Activated CD8-positive, alpha-beta memory T cell treated with anti-CD3 and anti-CD28 coated beads for 24 hours (primary cell): ENCODE measurements around the gene AKR7A3.

ENCODE experiments used
- DNase-seq: peaks from one replicate; pipeline ENCODE4 v3.0.0-alpha.2; 2020

Gene AKR7A3

DNA sequence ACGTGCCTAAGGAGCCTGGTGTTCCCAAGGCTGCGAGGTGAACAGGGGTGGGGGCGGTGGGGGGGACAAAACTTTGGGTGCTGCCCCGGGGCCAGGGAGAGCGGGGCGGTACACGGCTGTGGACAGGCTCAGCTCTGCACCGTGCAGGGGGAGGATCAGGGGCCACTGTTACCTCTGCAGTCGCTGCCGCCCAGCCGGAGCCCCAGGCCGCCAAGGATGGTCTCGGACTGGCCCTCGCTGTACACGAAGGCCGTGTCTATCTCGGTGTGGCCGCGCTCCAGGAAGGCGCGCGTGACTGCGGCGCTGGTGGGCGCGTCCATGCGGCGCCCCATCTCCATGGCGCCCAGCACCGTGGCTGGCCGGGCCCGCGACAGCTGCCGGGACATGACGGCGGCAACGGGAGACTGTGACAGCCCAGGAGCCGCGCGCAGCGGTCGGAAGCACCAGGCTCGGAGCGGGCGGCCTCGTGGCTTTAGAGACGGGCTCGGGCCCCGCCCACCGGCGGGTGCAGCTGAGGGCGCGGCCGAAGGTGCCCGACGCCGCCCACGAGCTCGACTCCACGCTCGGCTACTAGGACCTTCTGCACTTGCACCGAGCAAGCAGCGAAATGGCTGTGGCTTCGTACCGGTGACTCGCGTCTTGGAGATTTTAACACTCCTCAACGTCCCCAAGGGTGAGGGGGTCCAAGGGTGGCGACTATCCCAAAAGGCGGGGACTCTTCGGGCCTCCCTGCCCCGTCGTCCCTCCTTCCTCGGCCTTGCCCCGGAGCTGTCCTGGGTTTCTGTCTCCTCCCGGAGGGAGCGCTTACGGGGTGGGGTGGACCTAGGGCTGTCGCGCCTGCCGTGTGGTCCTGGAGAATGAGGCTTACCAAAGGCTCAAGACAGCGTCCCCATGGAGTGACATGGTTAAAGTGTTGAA is at the start of gene AKR7A3:
Gene AKR7A3, minus strand, starts transcription at position 447 of the 918 bp plus-strand sequence. Its CDS starts 61 bp downstream, at position 386.
- DNase-seq = peak; percentile 79

DNA sequence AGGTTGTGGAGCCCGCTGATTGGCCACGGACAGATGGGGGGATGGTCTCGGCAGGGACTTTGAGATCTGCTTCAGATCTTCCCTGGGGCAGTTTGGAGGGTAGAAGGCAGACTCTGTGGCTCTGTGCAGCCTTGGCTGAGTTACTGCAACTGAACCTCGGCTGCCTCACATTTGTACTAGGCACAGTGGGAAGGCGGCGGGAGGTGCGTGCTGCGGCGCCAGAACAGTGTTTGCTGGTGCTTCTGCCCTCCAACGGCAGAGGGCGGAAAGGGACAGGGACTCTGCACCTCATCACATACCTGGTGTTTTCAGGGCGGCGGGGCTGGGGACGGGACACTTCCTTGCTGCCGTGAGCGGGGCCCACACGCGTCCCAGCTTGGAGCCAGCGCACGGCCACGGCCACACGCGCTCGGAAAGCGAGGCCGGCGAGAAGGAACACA is 49.8 kb upstream of the AKR7A3 start:
- no peak for DNase-seq

GRCh38 chr1:19337289-19337688 is 48.7 kb upstream of the AKR7A3 start:
- DNase-seq = no peak

DNA sequence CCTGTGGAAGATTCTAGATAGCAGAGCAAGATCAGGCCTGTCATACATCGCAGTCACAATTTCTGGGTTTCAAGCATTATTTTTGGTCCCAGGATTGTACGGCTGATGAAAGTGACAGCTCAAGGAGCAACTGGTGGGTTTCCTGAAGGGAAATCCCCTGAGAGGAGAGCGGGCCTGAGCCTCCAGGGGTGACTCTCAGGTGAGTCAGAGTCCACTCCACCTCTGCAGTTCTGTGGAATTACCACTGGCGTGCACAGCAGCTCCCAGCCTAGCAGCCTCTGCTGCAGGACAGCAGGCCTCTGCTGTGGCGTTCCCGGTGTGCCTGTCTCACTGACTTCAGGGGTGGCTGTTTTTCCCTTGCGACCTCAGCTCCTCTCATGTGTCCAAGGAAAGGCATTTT is 48.0 kb upstream of the AKR7A3 start:
- DNase-seq = peak; percentile 73

- no peak for DNase-seq
Observed at GRCh38 chr1:19333587-19334354, 45.2 kb upstream of the AKR7A3 start.

DNA sequence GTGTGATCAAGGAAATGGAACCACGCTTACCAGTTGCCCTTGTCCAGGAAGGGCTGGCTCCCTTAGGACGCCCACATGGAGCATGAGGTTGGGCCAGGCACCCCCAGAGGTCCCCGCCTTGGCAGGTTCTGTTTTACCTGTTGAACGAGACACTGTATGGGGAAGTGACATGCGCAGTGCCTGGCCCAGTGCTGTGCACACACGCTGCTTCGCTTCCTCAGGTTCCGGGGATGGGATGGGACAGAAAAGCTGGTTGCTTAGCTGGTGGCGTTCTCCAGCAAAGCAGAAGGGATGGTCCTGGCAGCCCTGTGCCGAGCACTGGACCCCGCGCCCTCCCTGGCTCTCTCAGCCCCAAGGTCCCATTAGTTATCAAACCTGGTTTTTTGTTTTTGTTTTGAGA is 44.3 kb upstream of the AKR7A3 start:
- no peak for DNase-seq

DNA sequence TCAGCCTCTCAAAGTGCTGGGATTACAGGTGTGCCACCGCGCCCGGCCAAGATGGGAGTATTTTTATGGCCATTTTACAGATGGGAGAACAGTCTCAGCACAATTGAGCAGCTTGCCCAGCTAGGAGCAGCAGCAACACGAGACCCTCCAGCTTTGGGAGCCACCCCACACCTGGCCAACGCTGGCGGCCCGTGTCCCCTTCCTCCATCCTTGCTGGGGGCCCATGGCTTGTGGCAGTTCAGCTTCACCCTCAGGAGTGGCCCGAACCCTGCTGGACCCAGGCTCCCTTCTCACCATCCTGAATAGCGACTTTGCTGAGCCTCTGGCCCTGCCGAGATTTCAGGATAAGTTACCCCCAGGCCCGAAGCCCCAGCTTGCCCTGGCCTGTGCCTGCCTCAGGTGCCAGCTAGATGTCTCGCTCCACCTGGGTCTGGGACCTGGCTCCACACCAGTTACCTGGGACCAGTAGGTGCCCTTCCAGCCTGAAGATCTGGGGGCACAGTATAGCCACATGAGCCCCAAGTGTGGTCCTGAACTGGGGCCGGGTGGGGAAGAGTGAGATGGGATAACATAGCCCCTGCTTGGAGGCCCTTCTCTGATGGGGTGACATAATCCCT is 42.8 kb upstream of the AKR7A3 start:
- DNase-seq = no peak

DNA sequence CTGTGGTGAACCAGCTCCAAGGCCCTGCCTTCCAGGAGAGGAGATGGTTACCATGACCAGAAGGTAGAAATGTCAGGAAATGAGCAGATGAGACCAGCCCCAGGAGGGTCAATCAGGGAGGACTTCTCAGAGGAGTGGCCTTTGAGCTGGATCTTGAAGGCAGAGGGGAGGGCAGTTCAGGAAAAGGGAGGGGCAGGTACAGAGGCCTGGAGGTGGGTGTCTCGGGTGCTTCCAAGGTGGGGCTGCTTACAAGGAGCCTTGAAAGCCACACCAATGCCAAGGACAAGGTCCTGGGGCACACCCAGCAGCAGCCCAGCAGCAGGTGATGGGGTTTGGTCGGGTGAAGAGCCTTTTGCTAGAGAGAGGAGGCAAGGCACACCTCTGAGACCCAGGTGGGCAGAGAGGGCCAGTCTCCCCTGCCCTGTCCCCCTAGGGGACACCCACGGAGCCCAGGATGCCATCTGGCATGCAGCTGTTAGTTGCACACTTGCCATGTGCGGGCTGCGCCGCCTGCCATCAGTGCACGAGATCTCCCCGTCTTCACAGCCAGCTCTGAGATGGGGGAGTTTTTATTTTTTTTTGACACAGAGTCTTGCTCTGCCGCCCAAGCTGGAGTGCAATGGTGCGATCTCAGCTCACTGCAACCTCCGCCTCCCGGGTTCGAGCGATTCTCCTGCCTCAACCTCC is 42.0 kb upstream of the AKR7A3 start:
- DNase-seq = no peak

- no peak for DNase-seq
Observed at GRCh38 chr1:19329611-19330010, 41.0 kb upstream of the AKR7A3 start.

GRCh38 chr1:19329188-19329587 is 40.6 kb upstream of the AKR7A3 start:
- no peak for DNase-seq

DNA sequence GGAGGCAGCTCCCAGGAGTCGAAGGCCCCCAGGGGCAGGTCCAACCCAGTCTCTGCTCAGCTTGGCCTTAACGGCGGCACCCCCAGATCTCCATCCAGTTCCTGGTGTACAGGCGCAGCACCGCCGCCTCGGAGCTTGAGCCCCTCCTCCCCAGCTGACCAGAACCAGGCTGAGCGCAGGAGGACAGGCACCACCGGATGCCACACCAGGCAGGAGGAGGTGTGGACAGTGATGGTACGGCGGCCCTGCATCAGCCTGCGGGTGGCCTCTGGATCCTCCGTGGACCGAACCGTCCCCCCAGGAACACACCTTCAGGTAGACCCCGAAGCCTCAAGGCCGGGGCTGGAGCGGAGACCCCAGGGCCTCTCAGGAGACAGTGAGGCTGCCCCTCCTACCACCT is 39.9 kb upstream of the AKR7A3 start:
- no peak for DNase-seq

GRCh38 chr1:19327736-19328135 is 39.2 kb upstream of the AKR7A3 start:
- DNase-seq = no peak

DNA sequence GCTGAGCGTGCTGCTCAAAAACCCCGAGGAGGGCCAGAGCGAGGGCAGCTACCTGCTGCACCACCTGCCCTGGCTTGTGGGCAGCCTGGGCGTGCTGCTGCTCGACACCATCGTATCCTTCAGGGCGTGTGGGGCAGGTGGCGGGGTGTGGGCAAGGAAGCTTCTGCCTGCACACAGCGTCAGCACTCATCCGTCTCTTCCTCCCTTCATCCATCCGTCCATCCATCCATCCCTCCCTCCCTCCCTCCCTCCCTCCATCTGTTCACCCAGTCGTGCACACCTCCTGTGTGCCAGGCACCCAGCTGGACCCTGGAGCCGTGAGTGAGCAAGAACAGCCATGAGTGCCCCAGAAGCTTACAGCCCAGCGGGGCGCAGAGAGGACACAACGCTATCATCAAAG is 38.7 kb upstream of the AKR7A3 start:
- no peak for DNase-seq

DNA sequence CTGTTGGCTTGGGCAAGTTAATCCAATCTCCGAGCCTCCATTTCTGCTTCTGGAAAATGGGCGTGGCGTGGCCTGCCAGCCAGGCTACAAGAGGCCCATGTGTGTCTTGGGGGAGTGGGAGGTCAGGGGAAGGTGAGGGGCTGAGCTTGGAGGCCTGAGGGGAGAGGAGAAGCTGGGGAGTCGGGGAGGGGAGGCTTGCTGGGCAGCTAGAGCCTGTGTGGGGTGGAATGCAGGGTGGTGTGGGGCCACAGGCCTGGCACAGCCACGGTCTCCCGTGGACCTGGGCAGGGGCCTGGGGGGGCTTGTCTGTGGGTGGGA is 38.1 kb upstream of the AKR7A3 start:
- no peak for DNase-seq

DNA sequence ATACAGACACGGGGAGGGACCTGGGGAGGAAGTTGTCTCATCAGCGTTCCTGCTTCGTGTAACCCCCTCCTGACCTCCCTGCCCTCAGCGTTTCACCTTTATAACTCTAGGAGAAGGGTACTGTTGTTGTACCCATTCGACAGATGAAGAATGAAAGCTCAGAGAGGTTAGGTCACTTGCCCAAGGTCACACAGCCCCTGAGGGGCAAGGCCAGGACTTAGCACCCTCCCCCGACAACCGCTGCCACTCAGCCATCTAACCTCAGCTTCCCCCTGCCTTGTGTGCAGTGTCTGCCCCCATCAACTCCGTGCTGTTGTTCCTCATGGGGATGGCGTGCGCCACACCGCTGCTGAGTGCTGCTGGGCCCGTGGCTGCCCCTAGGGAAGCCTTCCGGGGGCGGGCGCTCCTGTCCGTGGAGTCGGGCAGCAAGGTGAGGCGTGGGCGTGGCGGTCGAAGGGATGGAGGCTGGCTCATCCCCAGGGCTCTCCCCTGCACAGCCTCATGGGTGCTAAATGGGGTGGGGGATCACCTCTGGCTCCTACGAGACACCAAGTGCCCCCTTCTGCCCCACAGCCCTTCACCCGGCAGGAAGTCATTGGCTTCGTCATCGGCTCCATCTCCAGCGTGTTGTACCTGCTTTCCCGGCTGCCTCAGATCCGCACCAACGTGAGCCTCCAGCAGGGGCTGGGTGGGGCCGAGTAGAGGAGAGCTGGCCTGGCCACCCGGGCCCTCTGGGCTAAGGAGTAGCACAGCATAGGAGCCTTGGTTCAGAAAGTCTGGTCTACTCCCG is 37.6 kb upstream of the AKR7A3 start:
- no peak for DNase-seq

GRCh38 chr1:19325368-19325957 is 36.9 kb upstream of the AKR7A3 start:
- no peak for DNase-seq

- no peak for DNase-seq
Observed at GRCh38 chr1:19324665-19324990, 36.1 kb upstream of the AKR7A3 start.

- no peak for DNase-seq
Observed at GRCh38 chr1:19323987-19324664, 35.6 kb upstream of the AKR7A3 start.

DNA sequence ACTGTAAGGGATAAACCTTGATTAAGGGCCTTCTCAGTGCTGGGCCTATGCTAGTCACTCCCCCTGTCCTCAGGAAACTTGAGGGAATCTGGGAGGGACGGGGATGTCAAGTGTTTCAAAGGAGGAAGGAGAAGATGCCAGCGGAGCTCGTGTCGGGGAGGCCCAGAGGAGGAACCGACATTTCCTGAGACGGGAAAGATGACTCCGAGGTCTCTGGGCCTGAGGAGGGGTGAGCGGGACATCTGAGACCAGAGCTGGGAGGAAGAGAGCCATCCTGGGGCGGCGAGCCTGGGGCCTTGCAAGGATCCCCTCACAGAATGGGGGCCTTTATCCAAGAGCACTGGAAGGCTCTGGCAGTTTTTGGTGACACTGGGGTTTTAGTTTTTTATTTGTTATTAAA is 33.9 kb upstream of the AKR7A3 start:
- DNase-seq = no peak

DNA sequence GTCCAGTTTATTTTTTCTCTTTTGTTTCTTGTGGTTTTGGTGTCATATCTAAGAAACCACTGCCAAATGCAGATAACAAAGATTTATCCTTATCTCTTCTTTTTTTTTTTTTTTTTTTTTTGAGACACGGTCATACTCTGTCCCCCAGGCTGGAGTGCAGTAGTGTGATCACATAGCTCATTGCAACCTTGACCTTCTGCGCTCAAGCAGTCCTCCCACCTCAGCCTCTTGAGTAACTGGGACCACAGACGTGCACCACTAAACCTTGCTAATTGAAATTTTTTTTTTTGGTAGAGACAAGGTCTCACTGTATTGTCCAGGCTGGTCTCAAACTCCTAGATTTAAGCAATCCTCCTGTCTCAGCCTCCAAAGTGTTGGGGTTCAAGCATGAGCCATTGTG is 32.5 kb upstream of the AKR7A3 start:
- no peak for DNase-seq

- no peak for DNase-seq
Observed at GRCh38 chr1:19319196-19319595, 30.6 kb upstream of the AKR7A3 start.
